OCI-LY3 (cell line): ENCODE results near the gene HECA.

Experiments
- CTCF ChIP-seq: fragments of 200-600, 300-600 bp; sonication (generic); IDR thresholded peaks from 2 replicates; pipeline ENCODE4 v1.5.1; 2014; ENCODE audit warnings: antibody characterized with exemption, low read length, low read depth
- EZH2phosphoT487 ChIP-seq: fragments of 200-600 bp; shearing (Covaris generic); IDR thresholded peaks from 2 replicates; pipeline ENCODE4 v1.6.1; 2018; ENCODE audit warnings: antibody characterized with exemption, mixed run types, low read depth

- TF ChIP-seq CTCF (no peak), EZH2phosphoT487 (no peak)
Observed at GRCh38 chr6:139133262-139134063, 1.4 kb upstream of the HECA start.
